PC-9 (cell line): ENCODE results near the gene FAIM2. TPM values are rescaled to one million over a fixed set of nuclear protein-coding genes. Genes with fewer than 3 reads are reported as not detected.

ENCODE experiments used
- BruUV-seq: library from RNA; stranded (reverse); fragments of 400-500 nt; replicated peaks from 2 replicates; lab custom pipeline; 2021; lab: Mats Ljungman, UMichigan
- CTCF ChIA-PET: fragments of 300-600 bp; sonication (Branson Sonifier 250); formaldehyde crosslinking; loops from one replicate; lab custom pipeline; 2022; ENCODE audit warnings: antibody characterized with exemption; lab: Charles Lee
- POLR2A ChIA-PET: fragments of 300-600 bp; sonication (Branson Sonifier 250); formaldehyde crosslinking; loops from one replicate; lab custom pipeline; 2022; ENCODE audit warnings: antibody characterized with exemption; ENCODE audit not compliant: unreplicated experiment; lab: Charles Lee
- DNase-seq, 2 experiments: peaks; one replicate each; pipeline versions ENCODE4 v3.0.0 to v3.0.0-alpha.2; 2015 to 2022; ENCODE audit warnings: mixed read lengths in 1 of 2
- H2AFZ ChIP-seq: fragments of 200-600 bp; sonication (generic); 2 replicates; pipeline ENCODE4 v1.8.1; 2017; ENCODE audit warnings: antibody characterized with exemption
- H3F3A ChIP-seq: fragments of 200-600 bp; sonication (generic); 2 replicates; pipeline ENCODE4 v1.8.1; 2017; ENCODE audit warnings: antibody characterized with exemption, mild to moderate bottlenecking, low read depth; ENCODE audit not compliant: insufficient read depth
- H3K27ac ChIP-seq: fragments of 200-600 bp; sonication (generic); 2 replicates; pipeline ENCODE4 v1.6.1; 2016; ENCODE audit warnings: mixed run types
- H3K27me3 ChIP-seq: fragments of 200-600 bp; sonication (generic); 2 replicates; pipeline ENCODE4 v1.6.1; 2016; ENCODE audit warnings: low read depth, mixed run types; ENCODE audit not compliant: insufficient read depth
- H3K36me3 ChIP-seq: fragments of 200-600 bp; sonication (generic); 2 replicates; pipeline ENCODE4 v1.6.1; 2016; ENCODE audit warnings: low read depth, mixed run types
- H3K4me1 ChIP-seq: fragments of 200-600 bp; sonication (generic); replicated peaks from 2 replicates; pipeline ENCODE4 v1.6.1; 2016; ENCODE audit warnings: mixed run types; ENCODE audit not compliant: insufficient read depth
- H3K4me2 ChIP-seq: fragments of 200-600 bp; sonication (generic); 2 replicates; pipeline ENCODE4 v1.6.1; 2017; ENCODE audit warnings: mixed run types
- H3K4me3 ChIP-seq: fragments of 200-600 bp; sonication (generic); 2 replicates; pipeline ENCODE4 v1.6.1; 2016; ENCODE audit warnings: mixed run types
- H3K79me2 ChIP-seq: fragments of 200-600 bp; sonication (generic); 2 replicates; pipeline ENCODE4 v1.6.1; 2017; ENCODE audit warnings: low read depth, mixed run types
- H3K9me2 ChIP-seq: fragments of 200-600 bp; sonication (generic); 2 replicates; pipeline ENCODE4 v1.8.1; 2017; ENCODE audit warnings: mild to moderate bottlenecking; ENCODE audit not compliant: insufficient read depth
- H3K9me3 ChIP-seq: fragments of 200-600 bp; sonication (generic); 2 replicates; pipeline ENCODE4 v1.8.1; 2016; ENCODE audit warnings: low read depth; ENCODE audit not compliant: insufficient read depth
- H4K20me1 ChIP-seq: fragments of 200-600 bp; sonication (generic); 2 replicates; pipeline ENCODE4 v1.8.1; 2017; ENCODE audit not compliant: insufficient read depth
- CTCF ChIP-seq: fragments of 200-600 bp; sonication (generic); conservative IDR thresholded peaks from 2 replicates; pipeline ENCODE4 v1.6.1; 2017; ENCODE audit warnings: mixed run types, antibody characterized with exemption, mild to moderate bottlenecking, moderate library complexity
- EZH2 ChIP-seq: fragments of 200-600 bp; sonication (generic); IDR thresholded peaks from 2 replicates; pipeline ENCODE4 v1.8.0; 2017; ENCODE audit warnings: antibody characterized with exemption, low read depth
- intact Hi-C: fragments of 100-400 bp; cut with micrococcal nuclease; formaldehyde crosslinking; loops from one replicate; pipeline ENCODE4 v1.10.0; 2022; ENCODE audit not compliant: unreplicated experiment
- total RNA-seq: library from RNA; stranded (reverse); gene quantifications from 2 replicates; pipeline ENCODE4 v1.2.3, GENCODE V29; 2021

The FAIM2 gene
- total RNA-seq, 1 experiment from 2014 or later, result not detected

- no peak overlapping the region for H2AFZ ChIP-seq
- H3K27me3 ChIP-seq, result no peaks in the 10 kb centered on the region
- DNase-seq, result no peak
- H3K4me3 ChIP-seq, result no peak overlapping the region
- H4K20me1 ChIP-seq, result no peaks in the 10 kb centered on the region
- TF ChIP-seq CTCF (no peak), EZH2 (no peak)
- H3K9me2 ChIP-seq, result no peaks in the 10 kb centered on the region
- ChIA-PET POLR2A (no interaction called here), CTCF (interaction anchor here (0.8 to 1.2 kb wide), 2 partner anchors 14 to 34 kb away, joined by 3 to 4 read pairs; no protein-coding TSS in a partner anchor)
- no TSS peak for BruUV-seq
- no peaks in the 10 kb centered on the region for H3K79me2 ChIP-seq
- H3K36me3 ChIP-seq, result no peaks in the 10 kb centered on the region
- intact Hi-C loops, result no loop called here
- H3F3A ChIP-seq, result no peaks in the 10 kb centered on the region
- H3K27ac ChIP-seq, result no peak overlapping the region
- no peaks in the 10 kb centered on the region for H3K9me3 ChIP-seq
- H3K4me1 ChIP-seq, result peaks cover under 1% of the 10 kb centered on the region
- no peak overlapping the region for H3K4me2 ChIP-seq
Measured at GRCh38 chr12:49928471-49928870, 24.8 kb upstream of the FAIM2 start.

- Histone ChIP-seq H3K4me2 (no peak overlapping the region), H3K4me3 (no peak overlapping the region), H3K9me3 (no peaks in the 10 kb centered on the region), H3K27ac (no peak overlapping the region), H3F3A (no peaks in the 10 kb centered on the region), H3K27me3 (no peaks in the 10 kb centered on the region), H3K4me1 (no peaks in the 10 kb centered on the region), H2AFZ (no peak overlapping the region), H3K79me2 (no peaks in the 10 kb centered on the region), H4K20me1 (no peaks in the 10 kb centered on the region), H3K9me2 (no peaks in the 10 kb centered on the region), H3K36me3 (no peaks in the 10 kb centered on the region)
- intact Hi-C loops, result no loop called here
- DNase-seq, result no peak
- ChIA-PET POLR2A (no interaction called here), CTCF (no interaction called here)
- BruUV-seq, result no TSS peak
- TF ChIP-seq EZH2 (no peak), CTCF (no peak)
Measured at GRCh38 chr12:49925433-49926204, 21.9 kb upstream of the FAIM2 start.

DNA sequence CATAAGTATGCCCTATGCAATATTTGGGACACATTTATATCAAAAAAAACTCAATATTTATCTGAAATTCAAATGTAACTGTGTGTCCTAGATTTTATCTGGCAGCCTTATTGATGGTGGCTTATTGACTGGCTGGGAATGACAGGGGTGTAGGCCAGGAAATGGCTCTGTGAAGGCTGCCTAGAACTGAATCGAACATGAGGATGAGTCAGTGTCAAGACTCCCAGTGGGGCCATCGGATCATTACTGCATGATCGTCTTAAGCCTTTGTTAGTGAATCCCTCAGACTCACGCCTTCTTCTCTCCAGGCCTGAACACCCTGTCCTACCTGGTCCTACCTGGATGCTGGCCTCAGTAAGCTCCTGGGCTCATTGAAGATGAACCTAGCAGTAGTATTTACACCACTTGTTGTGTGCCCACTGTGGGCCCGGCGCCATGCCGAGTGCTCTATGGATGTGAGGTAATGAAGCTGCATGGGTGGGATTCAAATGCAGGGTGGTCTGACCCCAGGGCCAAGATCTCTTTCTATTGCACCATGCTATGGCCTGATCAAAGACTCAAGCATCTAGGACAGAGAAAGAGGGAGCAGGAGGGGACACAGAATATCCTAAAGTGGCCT, 21.0 kb upstream of the FAIM2 start:
- DNase-seq, result no peak
- H3K36me3 ChIP-seq, result no peaks in the 10 kb centered on the region
- POLR2A ChIA-PET, result no interaction called here
- H3K4me3 ChIP-seq, result no peak overlapping the region
- H3K79me2 ChIP-seq, result no peaks in the 10 kb centered on the region
- TF ChIP-seq EZH2 (no peak), CTCF (no peak)
- H3K27ac ChIP-seq, result no peak overlapping the region
- no peak overlapping the region for H2AFZ ChIP-seq
- intact Hi-C loops, result no loop called here
- CTCF ChIA-PET, result no interaction called here
- no TSS peak for BruUV-seq
- H3K9me2 ChIP-seq, result no peaks in the 10 kb centered on the region
- no peaks in the 10 kb centered on the region for H3K9me3 ChIP-seq
- H3K4me1 ChIP-seq, result no peaks in the 10 kb centered on the region; the same call in 1 of the 2 replicates
- H4K20me1 ChIP-seq, result no peaks in the 10 kb centered on the region
- no peaks in the 10 kb centered on the region for H3F3A ChIP-seq
- H3K4me2 ChIP-seq, result no peak overlapping the region
- H3K27me3 ChIP-seq, result no peaks in the 10 kb centered on the region
